OCI-LY3 (cell line): ENCODE measurements around the gene TMCO6.

Source experiments
- H2AFZ ChIP-seq: fragments of 200-600, 300-600 bp; shearing (Covaris generic); 2 replicates; pipeline ENCODE4 v1.6.0; 2014; ENCODE audit warnings: antibody characterized with exemption, low read depth, low read length
- H3K27ac ChIP-seq: fragments of 200-600, 300-600 bp; sonication (generic); 2 replicates; pipeline ENCODE4 v1.5.1; 2014; ENCODE audit warnings: mild to moderate bottlenecking, low read length, moderate library complexity, mixed read lengths
- H3K27me3 ChIP-seq: fragments of 200-600, 300-600 bp; sonication (generic); 2 replicates; pipeline ENCODE4 v1.6.1; 2014; ENCODE audit warnings: low read depth, low read length, mixed read lengths
- H3K36me3 ChIP-seq: fragments of 200-600, 300-600 bp; sonication (generic); replicated peaks from 2 replicates; pipeline ENCODE3; 2014; ENCODE audit warnings: low read depth, low read length, mixed read lengths
- H3K4me1 ChIP-seq: fragments of 300-600, 200-600 bp; sonication (generic); 2 replicates; pipeline ENCODE4 v1.6.1; 2014; ENCODE audit warnings: low read length, mixed read lengths
- H3K4me2 ChIP-seq: fragments of 200-600, 300-600 bp; sonication (generic); 2 replicates; pipeline ENCODE4 v1.6.1; 2014; ENCODE audit warnings: low read length, mixed read lengths
- H3K4me3 ChIP-seq: fragments of 300-600, 200-600 bp; sonication (generic); 2 replicates; pipeline ENCODE4 v1.5.1; 2014; ENCODE audit warnings: antibody characterized with exemption, mild to moderate bottlenecking, low read length, moderate library complexity
- H3K79me2 ChIP-seq: fragments of 300-600, 200-600 bp; shearing (Covaris generic); 2 replicates; pipeline ENCODE4 v1.6.1; 2014; ENCODE audit warnings: mild to moderate bottlenecking, low read length, mixed read lengths
- H3K9ac ChIP-seq: fragments of 300-600, 200-600 bp; shearing (Covaris generic); 2 replicates; pipeline ENCODE4 v1.6.0; 2014; ENCODE audit warnings: mild to moderate bottlenecking, low read length, moderate library complexity
- H3K9me3 ChIP-seq: fragments of 200-600, 300-600 bp; shearing (Covaris generic); 2 replicates; pipeline ENCODE4 v1.6.1; 2014; ENCODE audit warnings: low read length, mixed read lengths; ENCODE audit not compliant: insufficient read depth
- H4K20me1 ChIP-seq: fragments of 200-600, 300-600 bp; sonication (generic); 2 replicates; pipeline ENCODE4 v1.6.1; 2016; ENCODE audit warnings: low read length, mixed read lengths; ENCODE audit not compliant: insufficient read depth
- EZH2phosphoT487 ChIP-seq: fragments of 200-600 bp; shearing (Covaris generic); IDR thresholded peaks from 2 replicates; pipeline ENCODE4 v1.6.1; 2018; ENCODE audit warnings: antibody characterized with exemption, mixed run types, low read depth
- TF ChIP-seq, protein P1 (sequence below): fragments of 200-600, 300-600 bp; sonication (generic); IDR thresholded peaks from 2 replicates; pipeline ENCODE4 v1.5.1; 2014; ENCODE audit warnings: antibody characterized with exemption, low read length, low read depth

TMCO6 gene

DNA sequence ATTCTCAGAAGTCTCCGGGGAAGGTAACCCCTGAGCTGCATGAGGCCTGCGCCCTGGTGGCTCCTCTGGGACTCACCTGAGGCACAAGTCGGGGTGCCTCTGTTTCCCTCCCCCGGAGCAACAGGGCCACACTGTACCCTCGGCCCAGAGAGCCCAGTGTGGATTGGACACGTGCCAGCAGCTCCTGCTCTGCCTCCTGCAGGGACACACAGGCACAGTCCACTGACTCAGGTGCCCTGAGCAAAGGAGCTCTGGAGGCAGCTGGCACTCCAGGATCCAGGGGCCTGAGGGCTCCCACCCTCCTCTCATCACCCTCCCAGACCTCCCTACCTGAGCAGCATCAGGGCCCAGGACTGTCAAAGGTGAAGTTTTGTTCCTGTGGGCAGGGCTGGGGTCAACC lies 45.1 kb upstream of the TMCO6 start:
- Histone ChIP-seq H3K79me2 (no peaks in the 10 kb centered on the region), H3K27me3 (no peaks in the 10 kb centered on the region), H4K20me1 (no peaks in the 10 kb centered on the region), H3K4me2 (no peak overlapping the region), H2AFZ (no peak overlapping the region), H3K9ac (no peak overlapping the region), H3K36me3 (no peaks in the 10 kb centered on the region), H3K4me3 (no peak overlapping the region), H3K9me3 (no peaks in the 10 kb centered on the region), H3K4me1 (no peaks in the 10 kb centered on the region), H3K27ac (no peak overlapping the region)
- TF ChIP-seq, protein P1, sequence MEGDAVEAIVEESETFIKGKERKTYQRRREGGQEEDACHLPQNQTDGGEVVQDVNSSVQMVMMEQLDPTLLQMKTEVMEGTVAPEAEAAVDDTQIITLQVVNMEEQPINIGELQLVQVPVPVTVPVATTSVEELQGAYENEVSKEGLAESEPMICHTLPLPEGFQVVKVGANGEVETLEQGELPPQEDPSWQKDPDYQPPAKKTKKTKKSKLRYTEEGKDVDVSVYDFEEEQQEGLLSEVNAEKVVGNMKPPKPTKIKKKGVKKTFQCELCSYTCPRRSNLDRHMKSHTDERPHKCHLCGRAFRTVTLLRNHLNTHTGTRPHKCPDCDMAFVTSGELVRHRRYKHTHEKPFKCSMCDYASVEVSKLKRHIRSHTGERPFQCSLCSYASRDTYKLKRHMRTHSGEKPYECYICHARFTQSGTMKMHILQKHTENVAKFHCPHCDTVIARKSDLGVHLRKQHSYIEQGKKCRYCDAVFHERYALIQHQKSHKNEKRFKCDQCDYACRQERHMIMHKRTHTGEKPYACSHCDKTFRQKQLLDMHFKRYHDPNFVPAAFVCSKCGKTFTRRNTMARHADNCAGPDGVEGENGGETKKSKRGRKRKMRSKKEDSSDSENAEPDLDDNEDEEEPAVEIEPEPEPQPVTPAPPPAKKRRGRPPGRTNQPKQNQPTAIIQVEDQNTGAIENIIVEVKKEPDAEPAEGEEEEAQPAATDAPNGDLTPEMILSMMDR: no peak
- no peak for TF ChIP-seq EZH2phosphoT487

DNA sequence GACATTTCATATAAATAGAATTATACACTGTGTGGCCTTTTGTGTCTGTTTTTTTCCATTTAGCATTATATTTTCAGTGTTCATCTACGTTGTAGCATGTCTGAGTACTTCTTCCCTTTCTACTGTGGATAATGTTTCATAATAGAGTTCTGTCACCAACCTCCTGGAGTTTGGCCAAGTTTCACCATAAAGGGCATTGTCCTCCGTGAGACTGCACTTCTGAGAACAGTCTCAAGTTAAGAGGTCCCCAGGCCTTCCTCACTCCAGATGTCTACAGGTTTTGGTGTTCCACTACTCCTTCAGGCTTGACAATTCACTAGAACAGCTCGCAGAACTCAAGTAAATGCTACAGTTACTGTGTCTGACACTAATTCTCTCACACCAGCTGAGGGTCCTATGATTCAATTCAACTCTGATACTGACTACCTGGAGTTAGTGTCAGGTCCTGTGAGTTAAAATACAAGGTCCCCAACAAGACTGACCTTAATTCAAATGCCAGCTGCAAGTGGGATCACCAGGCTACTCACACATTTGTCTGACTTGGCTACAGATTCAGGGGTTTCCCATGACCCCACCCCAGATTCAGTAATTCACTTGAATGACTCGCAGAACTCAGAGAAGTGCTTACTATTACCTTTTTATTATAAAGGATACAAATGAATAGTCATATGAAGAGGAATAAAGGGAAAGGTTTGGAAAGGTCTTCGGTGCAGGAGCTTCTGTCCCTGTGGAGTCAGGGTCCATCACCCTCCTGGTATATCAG lies 43.5 kb upstream of the TMCO6 start:
- no peak overlapping the region for H3K4me2 ChIP-seq
- no peaks in the 10 kb centered on the region for H3K36me3 ChIP-seq
- no peak for TF ChIP-seq EZH2phosphoT487
- TF ChIP-seq, protein P1: no peak
- no peak overlapping the region for H3K9ac ChIP-seq
- no peaks in the 10 kb centered on the region for H4K20me1 ChIP-seq
- no peak overlapping the region for H3K27ac ChIP-seq
- no peaks in the 10 kb centered on the region for H3K4me1 ChIP-seq
- no peaks in the 10 kb centered on the region for H3K27me3 ChIP-seq
- no peaks in the 10 kb centered on the region for H3K9me3 ChIP-seq
- no peak overlapping the region for H3K4me3 ChIP-seq
- no peak overlapping the region for H2AFZ ChIP-seq
- H3K79me2 ChIP-seq: no peaks in the 10 kb centered on the region

DNA sequence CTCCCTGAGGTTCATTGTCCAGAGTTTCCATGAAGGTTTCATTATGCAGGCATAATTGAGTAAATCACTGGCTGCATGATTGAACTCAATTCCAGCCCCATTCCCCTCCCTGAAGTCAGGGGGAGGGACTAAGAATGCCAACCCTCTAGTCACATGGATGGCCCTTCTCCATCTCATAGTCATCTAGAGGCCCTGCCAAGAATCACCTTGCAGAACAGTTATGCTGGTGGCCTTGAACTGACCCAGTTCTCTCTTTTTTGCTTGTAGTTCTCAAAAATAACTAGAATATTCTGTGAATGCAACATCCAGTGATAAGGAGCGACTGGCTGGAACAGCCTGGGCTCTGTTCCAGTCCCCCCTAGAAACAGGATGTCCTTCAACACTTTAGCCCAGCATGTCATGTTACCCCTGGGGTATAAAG lies 42.9 kb upstream of the TMCO6 start:
- H2AFZ ChIP-seq: no peak overlapping the region
- H3K36me3 ChIP-seq: no peaks in the 10 kb centered on the region
- H3K4me3 ChIP-seq: no peak overlapping the region
- H4K20me1 ChIP-seq: no peaks in the 10 kb centered on the region
- no peaks in the 10 kb centered on the region for H3K79me2 ChIP-seq
- H3K27ac ChIP-seq: no peak overlapping the region
- H3K9ac ChIP-seq: no peak overlapping the region
- H3K9me3 ChIP-seq: no peaks in the 10 kb centered on the region
- H3K4me1 ChIP-seq: no peaks in the 10 kb centered on the region
- H3K27me3 ChIP-seq: no peaks in the 10 kb centered on the region
- no peak for TF ChIP-seq EZH2phosphoT487
- TF ChIP-seq, protein P1: no peak
- no peak overlapping the region for H3K4me2 ChIP-seq

DNA sequence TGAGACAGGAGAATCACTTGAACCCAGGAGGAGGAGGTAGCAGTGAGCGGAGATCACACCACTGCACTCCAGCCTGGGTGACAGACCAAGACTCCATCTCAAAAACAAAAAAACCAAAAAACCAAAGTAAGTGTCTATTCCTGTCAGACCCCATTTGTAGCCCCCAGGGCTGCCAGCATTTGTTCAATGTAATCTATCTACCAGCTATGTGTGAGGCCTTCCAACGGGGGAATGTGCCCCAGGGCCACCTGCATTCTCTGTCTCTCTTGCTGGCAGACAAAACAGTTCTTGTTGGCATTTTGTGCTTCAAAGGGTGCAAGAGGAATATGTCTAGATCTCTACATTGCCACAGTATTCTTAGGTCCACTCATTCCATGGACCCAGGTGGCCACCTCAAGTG lies 40.4 kb upstream of the TMCO6 start:
- Histone ChIP-seq H3K36me3 (no peaks in the 10 kb centered on the region), H3K4me1 (no peaks in the 10 kb centered on the region), H4K20me1 (no peaks in the 10 kb centered on the region), H3K27me3 (no peaks in the 10 kb centered on the region), H3K79me2 (no peaks in the 10 kb centered on the region), H3K27ac (no peak overlapping the region), H3K9me3 (no peaks in the 10 kb centered on the region), H3K4me3 (no peak overlapping the region), H2AFZ (no peak overlapping the region), H3K9ac (no peak overlapping the region), H3K4me2 (no peak overlapping the region)
- no peak for TF ChIP-seq EZH2phosphoT487
- TF ChIP-seq, protein P1: no peak
